Measurements from ENCODE around the gene GPR155.
"Not testable (repeated sequence)": the region's sequence is repeated elsewhere in the genome, so short reads cannot be mapped to it uniquely, and the experiment has no call there.

GPR155 gene

DNA sequence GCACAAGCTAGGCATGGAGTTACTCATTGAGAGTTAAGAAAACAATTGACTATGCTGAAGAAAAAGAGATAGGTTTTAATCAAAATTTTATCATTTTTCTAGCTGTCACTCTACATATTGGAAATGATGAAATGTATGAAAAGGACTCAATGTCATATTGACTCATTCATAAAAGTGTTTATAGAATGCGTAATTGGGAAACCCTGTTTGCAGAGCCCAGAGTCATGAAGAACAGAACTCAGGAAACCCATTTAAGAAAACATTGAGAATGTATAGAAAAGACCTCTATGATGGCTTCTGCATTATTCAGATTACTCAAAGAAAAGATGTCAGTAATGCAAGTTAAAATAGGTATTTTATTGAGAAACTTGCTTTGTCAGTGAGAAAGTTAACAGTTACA, 54.9 kb downstream of the GPR155 start:
- no peak for DNase-seq

DNA sequence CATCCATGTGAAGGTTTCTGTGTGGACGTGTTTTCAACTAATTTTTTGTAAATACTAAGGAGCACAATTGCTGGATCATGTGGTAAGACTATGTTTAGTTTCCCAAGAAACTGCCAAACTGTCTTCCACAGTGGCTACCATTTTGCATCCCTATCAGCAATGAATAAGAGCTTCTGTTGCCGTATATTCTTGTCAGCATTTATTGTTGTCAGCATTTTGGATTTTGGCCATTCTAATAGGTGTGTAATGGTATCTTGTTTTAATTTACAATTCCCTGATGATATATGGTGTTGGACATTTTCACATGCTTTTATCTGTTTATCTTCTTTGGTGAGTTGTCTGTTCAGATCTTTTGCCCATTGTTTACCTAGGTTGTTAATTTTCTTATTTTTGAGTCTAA, 56.8 kb downstream of the GPR155 start:
- no peak for DNase-seq

- DNase-seq = no peak
These were observed 58.6 kb downstream of the GPR155 start for GRCh38 chr2:174428214-174428613.

DNA sequence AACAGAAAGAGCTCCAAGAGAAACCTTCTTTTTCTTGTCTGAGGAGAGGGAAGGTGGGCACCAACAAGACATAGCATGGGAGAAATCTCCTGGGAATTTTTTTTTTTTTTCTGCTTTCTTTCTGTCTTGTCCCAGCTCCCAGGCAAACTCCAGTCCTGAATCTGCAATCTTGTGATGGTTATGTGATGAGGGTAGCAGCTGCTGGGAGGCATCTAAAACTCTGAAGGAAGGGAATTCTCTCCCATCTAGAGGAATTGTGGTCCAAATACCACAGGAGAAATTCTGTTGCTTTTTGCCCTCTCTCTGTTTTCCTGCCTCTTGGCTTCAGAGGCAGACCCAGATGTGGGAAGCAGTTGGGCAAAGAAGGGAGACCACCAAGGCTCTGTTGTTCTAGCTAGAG, 74.6 kb downstream of the GPR155 start:
- no peak for DNase-seq

DNA sequence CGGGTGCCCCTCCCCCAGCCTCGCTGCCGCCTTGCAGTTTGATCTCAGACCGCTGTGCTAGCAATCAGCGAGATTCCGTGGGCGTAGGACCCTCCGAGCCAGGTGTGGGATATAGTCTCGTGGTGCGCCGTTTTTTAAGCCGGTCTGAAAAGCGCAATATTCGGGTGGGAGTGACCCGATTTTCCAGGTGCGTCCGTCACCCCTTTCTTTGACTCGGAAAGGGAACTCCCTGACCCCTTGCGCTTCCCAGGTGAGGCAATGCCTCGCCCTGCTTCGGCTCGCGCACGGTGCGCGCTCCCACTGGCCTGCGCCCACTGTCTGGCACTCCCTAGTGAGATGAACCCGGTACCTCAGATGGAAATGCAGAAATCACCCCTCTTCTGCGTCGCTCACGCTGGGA, 76.8 kb downstream of the GPR155 start:
- not testable (repeated sequence) for DNase-seq

GRCh38 chr2:174403628-174404027, 83.2 kb downstream of the GPR155 start:
- no peak for DNase-seq

DNA sequence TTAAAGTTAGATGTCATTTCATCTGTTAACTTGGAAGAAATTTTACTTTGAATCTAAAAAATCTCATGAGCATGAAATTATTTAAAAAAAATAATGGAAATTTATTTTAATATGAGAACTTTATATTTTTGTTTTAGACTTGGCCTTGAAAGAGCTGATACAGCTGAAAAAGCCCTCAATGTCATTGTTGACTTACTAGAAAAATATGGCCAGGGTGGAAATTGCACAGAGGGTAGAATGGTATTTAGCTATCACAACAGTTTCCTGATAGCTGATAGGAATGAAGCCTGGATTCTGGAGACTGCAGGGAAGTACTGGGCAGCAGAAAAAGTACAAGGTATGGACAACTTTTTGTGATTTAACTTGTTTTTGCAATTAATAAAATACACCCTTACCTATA, 86.0 kb downstream of the GPR155 start:
- DNase-seq = no peak

DNA sequence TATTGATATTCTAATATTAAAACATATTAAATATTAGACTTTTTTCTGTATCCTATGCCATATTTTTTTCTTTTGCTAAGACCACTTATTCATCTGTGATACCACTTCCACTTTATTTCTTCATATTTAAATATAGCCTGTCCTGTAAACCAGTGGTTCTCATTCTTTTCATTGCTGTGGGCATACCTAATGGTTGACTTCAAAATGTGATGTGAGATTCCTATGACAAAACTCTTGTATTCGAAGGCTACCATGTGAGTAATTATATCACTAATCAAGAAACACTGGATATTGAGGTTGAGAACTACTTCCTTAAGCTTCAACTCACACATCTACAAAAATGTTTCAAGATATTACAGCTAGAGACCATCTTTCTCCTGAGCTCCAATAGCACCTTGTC, 87.7 kb downstream of the GPR155 start:
- peak; percentile 20 for DNase-seq

- no peak for DNase-seq
These were observed 89.1 kb downstream of the GPR155 start for GRCh38 chr2:174397773-174398172.

GRCh38 chr2:174395969-174396630, 90.7 kb downstream of the GPR155 start:
- DNase-seq = peak; percentile 21

GRCh38 chr2:174395284-174395968, 91.4 kb downstream of the GPR155 start, which contains the start of gene SCRN3:
Gene SCRN3, plus strand, starts transcription at chr2:174395730. Its CDS starts 2,554 bp downstream, at chr2:174398284.
- peak; percentile 69 for DNase-seq

DNA sequence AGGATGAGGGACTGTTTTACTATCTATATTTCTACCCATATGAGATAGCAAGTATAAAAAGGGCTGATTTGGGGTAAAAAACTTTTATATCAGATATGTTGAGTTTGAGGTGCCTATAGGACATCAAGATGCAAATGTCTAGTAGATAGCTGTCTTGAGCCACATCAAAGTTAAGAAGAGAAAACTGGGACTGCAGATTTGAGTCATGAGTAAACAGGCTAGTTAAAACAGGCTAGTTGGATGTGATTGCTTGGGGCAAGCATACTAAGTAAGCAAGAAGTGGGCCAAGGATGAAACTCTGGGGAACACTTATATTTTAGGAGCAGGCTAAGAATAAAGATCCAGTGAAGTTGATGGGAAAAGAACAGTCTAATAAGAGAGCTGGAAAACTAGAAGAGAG, 94.1 kb downstream of the GPR155 start:
- no peak for DNase-seq

- not testable (repeated sequence) for DNase-seq
These were observed 96.5 kb downstream of the GPR155 start for GRCh38 chr2:174390303-174390702.

DNA sequence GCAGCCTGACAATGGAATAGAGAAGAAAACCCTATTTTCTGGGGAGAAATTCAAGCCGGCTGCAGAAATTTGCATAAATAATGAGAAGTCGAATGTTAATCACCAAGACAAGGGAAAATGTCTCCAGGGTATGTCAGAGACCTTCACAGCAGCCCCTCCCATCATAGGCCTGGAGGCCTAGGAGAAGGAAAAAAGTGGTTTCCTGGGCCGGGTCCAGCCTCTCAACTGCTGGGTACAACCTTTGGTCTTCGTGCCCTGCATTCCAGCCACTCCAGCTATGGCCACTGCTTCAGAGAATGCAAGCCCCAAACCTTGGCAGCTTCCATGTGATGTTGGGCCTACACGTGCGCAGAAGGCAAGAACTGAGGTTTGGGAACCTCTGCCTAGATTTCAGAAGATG, 97.3 kb downstream of the GPR155 start:
- no peak for DNase-seq

GRCh38 chr2:174388706-174389105, 98.1 kb downstream of the GPR155 start:
- not testable (repeated sequence) for DNase-seq

GRCh38 chr2:174385201-174385600, 101.6 kb downstream of the GPR155 start:
- no peak for DNase-seq

DNA sequence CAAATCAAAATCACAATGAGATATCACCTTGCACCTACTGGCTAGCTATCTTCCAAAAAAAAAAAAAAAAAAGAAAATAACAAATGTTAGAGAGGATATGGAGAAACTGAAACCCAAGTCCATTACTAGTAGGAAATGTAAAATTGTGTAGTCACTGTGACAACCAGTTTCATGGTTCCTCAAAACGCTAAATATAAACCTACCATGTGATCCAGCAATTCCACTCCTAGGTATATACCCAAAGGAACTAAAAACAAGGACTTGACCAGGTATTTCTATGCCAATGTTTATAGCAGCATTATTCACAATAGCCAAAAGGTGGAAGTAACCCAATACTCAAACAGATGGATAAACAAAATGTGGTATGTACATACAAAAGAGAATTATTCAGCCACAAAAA, 103.0 kb downstream of the GPR155 start:
- no peak for DNase-seq
